Heart right ventricle (tissue), 16 donors: Measurements from ENCODE around the gene HPS1. TPM values are rescaled to one million over a fixed set of nuclear protein-coding genes. Genes with fewer than 3 reads are reported as not detected.

ENCODE experiments used
- ATAC-seq, 8 donors: fragments of 200-7000 bp; cut with Tn5 transposase; one replicate each; pipeline ENCODE4 v1.9.1; 2020; ENCODE audit warnings: mild to moderate bottlenecking in 8 of 8, moderate library complexity in 8 of 8, moderate number of reproducible peaks in 1 of 8
- DNase-seq, 2 donors: peaks; one replicate each; pipeline ENCODE4 v3.0.0-alpha.2; 2020
- H3K27ac ChIP-seq, 10 donors: fragments of 200-600 bp; sonication (generic) in 2 of 10; one replicate each; pipeline versions ENCODE4 v1.5.0 to v1.8.0; 2020 to 2022; ENCODE audit warnings: mild to moderate bottlenecking in 3 of 10
- H3K27me3 ChIP-seq, 7 donors: fragments of 200-600 bp; one replicate each; pipeline ENCODE4 v1.8.0; 2021 to 2022; ENCODE audit warnings: mild to moderate bottlenecking in 2 of 7
- H3K36me3 ChIP-seq, 9 donors: fragments of 200-600 bp; sonication (generic) in 1 of 9; one replicate each; pipeline versions ENCODE4 v1.5.0 to v1.8.0; 2020 to 2022; ENCODE audit warnings: mild to moderate bottlenecking in 2 of 9
- H3K4me1 ChIP-seq, 9 donors: fragments of 200-600 bp; sonication (generic) in 1 of 9; one replicate each; pipeline versions ENCODE4 v1.5.0 to v1.8.0; 2020 to 2022; ENCODE audit warnings: mild to moderate bottlenecking in 4 of 9
- H3K4me3 ChIP-seq, 10 donors: fragments of 200-600 bp; sonication (generic) in 2 of 10; one replicate each; pipeline versions ENCODE4 v1.5.0 to v1.8.0; 2020 to 2022; ENCODE audit warnings: mild to moderate bottlenecking in 7 of 10, moderate library complexity in 2 of 10
- H3K9me3 ChIP-seq, 11 donors: fragments of 200-600 bp in 10 of 11; sonication (generic) in 2 of 11; one replicate each; pipeline versions ENCODE4 v1.5.0 to v1.8.0; 2013 to 2022; ENCODE audit warnings: mild to moderate bottlenecking in 2 of 11, control low read depth in 1 of 11, moderate library complexity in 1 of 11
- CTCF ChIP-seq, 9 donors: fragments of 200-600 bp; sonication (generic) in 2 of 9; IDR thresholded peaks; one replicate each; pipeline versions ENCODE4 v1.5.0 to v1.8.0; 2021 to 2022; ENCODE audit warnings: antibody characterized with exemption in 9 of 9, mild to moderate bottlenecking in 5 of 9, moderate library complexity in 1 of 9
- WGBS, 2 donors: extraction: QIAGEN DNeasy Blood & Tissue Kit; methylation state at CpG; one replicate each; pipeline ENCODE4 v1.1.7; 2013; ENCODE audit warnings: inconsistent platforms in 1 of 2; 5-methylcytosine and 5-hydroxymethylcytosine counted together
- intact Hi-C, 10 donors: fragments of 100-400 bp; cut with DNase I; formaldehyde crosslinking; loops; one replicate each; pipeline versions ENCODE4 v1.11.1 to v1.14.2; 2022
- polyA plus RNA-seq, 2 donors: library from polyadenylated mRNA; stranded (reverse); fragments of 200-250 nt; gene quantifications; one replicate each; pipeline ENCODE4 v1.2.3, GENCODE V29; 2013
- total RNA-seq, 10 donors: library from RNA; stranded (reverse); fragmentation: NEBNext Ultra II Directional in 3 of 10; extraction: Animal tissue kit (Norgen Biotek cat#: 25700) in 3 of 10; gene quantifications; one replicate each; pipeline versions ENCODE4 v1.2.1 to v1.2.4, GENCODE V29; 2021 to 2023
- donor health status: Arrhythmogenic right ventricular cardiomyopathy.
- donor health status: ischemic (EF 13 %, LVEDD 7.1; RV severe dilation, severe dysfunction).
- donor health status: healthy with polysubstance abuse.
- donor health status: DM: no; HTN: yes; CAD: no.
- donor health status: DM: no; HTN: no; CAD: no.
- donor health status: ischemic (EF 25% LVEDD 6.9; RV normal size, moderate dysfunction).
- donor health status: ischemic (EF 25% LVEDD 5.7; RV mildly dilated, moderate dysfunction).
- donor health status: healthy.
- donor health status: DM: yes; HTN: yes; CAD: no.
- donor health status: Ischemic cardiomyopathy.
- donor health status: ischemic (EF 35%, LVEDD 5.7; RV mildly dilated, moderate dysfunction).
- donor health status: nonischemic (EF 11% LVEDD 7.7; RV severe dilation, severe dysfunction).
- donor health status: DM: yes; HTN: yes; CAD: no.
- donor health status: PGD.
- donor health status: ischemic (EF 29% LVEDD 5.4; RV normal size, mild dysfunction).
- donor health status: nonischemic (EF 23%, LVEDD 6.1; RV moderate dilation, normal function).

The HPS1 gene
- total and polyA plus RNA-seq, 12 donors, result 21.2 to 54.3 (median 33.4) TPM

GRCh38 chr10:98477861-98478260 is 31.1 kb upstream of the HPS1 start:
- ATAC-seq, result no peak

GRCh38 chr10:98474628-98475027 is 27.9 kb upstream of the HPS1 start:
- intact Hi-C loops, result loop anchor here in 3 of 10 donors (5.0 to 10.0 kb wide), 3 partner anchors 710 to 900 kb away; partner anchors contain the start of gene HPSE2 (in 1 of the 3)
- Histone ChIP-seq H3K4me1 (no peaks in the 10 kb centered on the region), H3K9me3 (no peaks in the 10 kb centered on the region), H3K4me3 (no peak overlapping the region), H3K27ac (no peak overlapping the region), H3K27me3 (no peaks in the 10 kb centered on the region), H3K36me3 (no peaks in the 10 kb centered on the region)
- no peak for TF ChIP-seq CTCF (IDR thresholded peaks at IDR 0.05)
- DNase-seq, result no peak
- ATAC-seq, result no peak

More at GRCh38 chr10:98477861-98478260, 31.1 kb upstream of the HPS1 start:
- Histone ChIP-seq H3K9me3 (no peaks in the 10 kb centered on the region), H3K27me3 (no peaks in the 10 kb centered on the region), H3K4me3 (no peak overlapping the region), H3K27ac (no peak overlapping the region), H3K36me3 (no peaks in the 10 kb centered on the region), H3K4me1 (no peaks in the 10 kb centered on the region)
- intact Hi-C loops, result loop anchor here in 3 of 10 donors (5.0 to 10.0 kb wide), 3 partner anchors 707 to 897 kb away; partner anchors contain the start of gene HPSE2 (in 1 of the 3)
- no peak for TF ChIP-seq CTCF (IDR thresholded peaks at IDR 0.05)
- DNase-seq, result no peak

- Histone ChIP-seq H3K27ac (no peak overlapping the region), H3K4me1 (peaks cover 0 to 22% (median 10%) of the 10 kb centered on the region in 9 donors), H3K4me3 (no peak overlapping the region), H3K9me3 (no peaks in the 10 kb centered on the region), H3K27me3 (peaks cover 0 to 15% (median 0%) of the 10 kb centered on the region in 7 donors), H3K36me3 (no peaks in the 10 kb centered on the region)
- intact Hi-C loops, result loop anchor here in 2 of 10 donors (10.0 kb wide), 2 partner anchors 713 to 903 kb away; no protein-coding TSS in a partner anchor
- 70 to 83% methylated on average over 4 of the region's 4 CpGs for WGBS, 2 donors
- DNase-seq (no peak), ATAC-seq (no peak)
- no peak for TF ChIP-seq CTCF (IDR thresholded peaks at IDR 0.05)
Measured at GRCh38 chr10:98472196-98472595, 25.5 kb upstream of the HPS1 start.

- H3K27ac ChIP-seq, result no peak overlapping the region
- ATAC-seq (no peak), DNase-seq (no peak)
- TF ChIP-seq CTCF (IDR thresholded peaks at IDR 0.05), result no peak
- intact Hi-C loops, result loop anchor here in 2 of 10 donors (10.0 kb wide), 2 partner anchors 714 to 904 kb away; no protein-coding TSS in a partner anchor
- no peak overlapping the region for H3K4me3 ChIP-seq
- 85 to 89% methylated on average over 5 of the region's 5 CpGs for WGBS, 2 donors
- H3K9me3 ChIP-seq, result no peaks in the 10 kb centered on the region
- peaks cover 0 to 15% (median 0%) of the 10 kb centered on the region in 7 donors for H3K27me3 ChIP-seq
- no peaks in the 10 kb centered on the region for H3K36me3 ChIP-seq
- peaks cover 0 to 25% (median 13%) of the 10 kb centered on the region in 9 donors for H3K4me1 ChIP-seq
Measured at GRCh38 chr10:98470850-98471249, 24.1 kb upstream of the HPS1 start.
